C4-2B (cell line): ENCODE data around the gene CTDSP1.

Experiments
- CTCF ChIP-seq: fragments of 450-650 bp; conservative IDR thresholded peaks from 2 replicates; pipeline ENCODE4 v1.5.1; 2017; ENCODE audit warnings: mild to moderate bottlenecking
- ZFX ChIP-seq: fragments of 450-650 bp; IDR thresholded peaks from 2 replicates; pipeline ENCODE4 v1.6.1; 2017

GRCh38 chr2:218397463-218397819 lies 2.2 kb upstream of the CTDSP1 start:
- TF ChIP-seq CTCF (no peak), ZFX (no peak)
